Panc1 (cell line): ENCODE measurements around the gene KCNK10. TPM values are rescaled to one million over a fixed set of nuclear protein-coding genes. Genes with fewer than 3 reads are reported as not detected.

Experiments used
- ATAC-seq: fragments of 200-7000 bp; cut with Tn5 transposase; 2 replicates; pipeline ENCODE4 v1.9.1; 2020; ENCODE audit warnings: mild to moderate bottlenecking, moderate library complexity
- BruUV-seq: library from RNA; stranded (reverse); fragments of 400-500 nt; replicated peaks from 2 replicates; lab custom pipeline; 2021; lab: Mats Ljungman, UMichigan
- CTCF ChIA-PET: fragments of 300-600 bp; sonication (Branson Sonifier 250); formaldehyde crosslinking; loops from one replicate; lab custom pipeline; 2022; ENCODE audit warnings: antibody characterized with exemption; lab: Charles Lee
- POLR2A ChIA-PET: fragments of 300-600 bp; sonication (Branson Sonifier 250); formaldehyde crosslinking; loops from one replicate; lab custom pipeline; 2022; ENCODE audit warnings: antibody characterized with exemption; lab: Charles Lee
- DNase-seq: peaks from one replicate; pipeline ENCODE4 v3.0.0-alpha.2; 2010; ENCODE audit warnings: low read depth, low spot score
- H3K27ac ChIP-seq: 2 replicates; pipeline ENCODE4 v1.5.1; 2011; ENCODE audit warnings: mild to moderate bottlenecking, low read length, inconsistent platforms
- H3K27me3 ChIP-seq: fragments of 200-500 bp; sonication (Bioruptor generic); 2 replicates; pipeline ENCODE4 v1.6.0; 2014; ENCODE audit warnings: low read length, inconsistent platforms; ENCODE audit not compliant: control insufficient read depth, insufficient read depth
- H3K36me3 ChIP-seq: fragments of 200-500 bp; sonication (Bioruptor generic); 2 replicates; pipeline ENCODE4 v1.5.1; 2014; ENCODE audit warnings: inconsistent platforms, mild to moderate bottlenecking, low read length, moderate library complexity; ENCODE audit not compliant: control insufficient read depth, insufficient read depth
- H3K4me1 ChIP-seq: 2 replicates; pipeline ENCODE4 v1.5.1; 2011; ENCODE audit warnings: inconsistent platforms, mild to moderate bottlenecking, low read length, moderate library complexity; ENCODE audit not compliant: control insufficient read depth, insufficient read depth
- H3K4me3 ChIP-seq, 2 experiments: 2 replicates each; pipeline ENCODE4 v1.5.1; 2011 to 2012; ENCODE audit warnings: low read depth in 2 of 2, low read length in 2 of 2, mild to moderate bottlenecking in 2 of 2, inconsistent platforms in 1 of 2, moderate library complexity in 1 of 2
- H3K9me3 ChIP-seq: fragments of 200-500 bp; sonication (Bioruptor generic); 2 replicates; pipeline ENCODE4 v1.5.1; 2014; ENCODE audit warnings: low read depth, mild to moderate bottlenecking, inconsistent platforms, low read length, moderate library complexity; ENCODE audit not compliant: control insufficient read depth, insufficient read depth
- POLR2AphosphoS5 ChIP-seq: IDR thresholded peaks from 2 replicates; pipeline ENCODE4 v1.6.1; 2012; ENCODE audit warnings: mild to moderate bottlenecking, low read depth, low read length, moderate library complexity
- SIN3A ChIP-seq: IDR thresholded peaks from 2 replicates; pipeline ENCODE4 v1.6.1; 2012; ENCODE audit warnings: low read depth, mild to moderate bottlenecking, low read length, moderate library complexity, borderline replicate concordance; ENCODE audit not compliant: insufficient read depth
- TCF7L2 ChIP-seq: IDR thresholded peaks from 2 replicates; pipeline ENCODE4 v1.6.1; 2011; ENCODE audit warnings: mild to moderate bottlenecking, low read depth, low read length, inconsistent platforms
- in situ Hi-C: cut with HindIII; loops from 2 replicates; pipeline ENCODE4 v1.10.0; 2016; ENCODE audit warnings: low sequenced_read_pairs, low pct_unique_long_range_greater_than_20kb
- intact Hi-C: fragments of 100-400 bp; cut with micrococcal nuclease; formaldehyde crosslinking; loops from one replicate; pipeline ENCODE4 v1.10.0; 2022; ENCODE audit not compliant: unreplicated experiment
- total RNA-seq: library from RNA; stranded (reverse); gene quantifications from one replicate; pipeline ENCODE4 v1.2.1, GENCODE V29; 2021; ENCODE audit not compliant: unreplicated experiment
- TF ChIP-seq, protein P1 (sequence below), 2 experiments: IDR thresholded peaks; 2 replicates each; pipeline ENCODE4 v1.6.1; 2011 to 2012; ENCODE audit warnings: low read depth in 2 of 2, control low read depth in 1 of 2, low read length in 1 of 2, mild to moderate bottlenecking in 1 of 2, moderate library complexity in 1 of 2; ENCODE audit not compliant: insufficient read depth in 1 of 2
- TF ChIP-seq, protein P2 (sequence below): fragments of 450-650 bp; IDR thresholded peaks from 2 replicates; pipeline ENCODE4 v1.5.1; 2017; ENCODE audit warnings: mild to moderate bottlenecking

Gene KCNK10
- total RNA-seq, 1 experiment from 2014 or later: 0.28 TPM

DNA sequence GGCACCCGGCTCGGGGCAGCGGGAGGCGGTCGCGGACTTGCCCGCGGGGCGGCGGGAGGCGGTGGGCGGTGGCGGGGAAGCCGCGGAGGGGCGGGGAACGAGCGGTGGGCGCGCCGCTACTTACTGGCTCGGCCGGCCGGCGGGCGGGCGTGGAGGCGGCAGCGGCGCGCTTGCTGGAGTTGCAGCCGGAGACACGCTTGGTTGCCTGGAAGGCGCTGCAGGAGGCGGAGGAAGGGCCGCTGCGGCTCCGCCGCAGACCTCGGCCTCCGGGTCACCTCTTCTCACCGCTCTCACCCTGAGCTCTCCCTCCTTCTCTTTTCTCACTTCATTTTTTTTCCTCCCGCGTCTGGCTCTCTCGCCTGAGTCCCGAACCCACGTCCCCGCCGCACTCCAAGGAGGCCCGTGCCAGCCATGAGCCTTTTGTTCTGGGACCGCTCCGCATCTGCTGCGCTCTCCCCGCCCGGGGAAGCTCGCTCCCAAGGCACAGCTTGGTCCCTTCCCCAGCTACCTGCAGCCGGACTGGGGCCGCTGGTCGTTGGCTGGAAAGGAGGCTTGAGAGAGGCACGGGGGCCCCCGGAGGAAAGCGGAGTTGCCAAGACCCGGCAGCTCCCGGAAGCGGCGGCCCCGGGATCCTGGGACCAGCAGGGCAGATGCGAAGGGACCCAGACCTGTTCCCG is 592 bp upstream of the KCNK10 start:
- ChIA-PET CTCF (no interaction called here), POLR2A (no interaction called here)
- TF ChIP-seq TCF7L2 (no peak), SIN3A (no peak), POLR2AphosphoS5 (no peak)
- TF ChIP-seq, protein P1, sequence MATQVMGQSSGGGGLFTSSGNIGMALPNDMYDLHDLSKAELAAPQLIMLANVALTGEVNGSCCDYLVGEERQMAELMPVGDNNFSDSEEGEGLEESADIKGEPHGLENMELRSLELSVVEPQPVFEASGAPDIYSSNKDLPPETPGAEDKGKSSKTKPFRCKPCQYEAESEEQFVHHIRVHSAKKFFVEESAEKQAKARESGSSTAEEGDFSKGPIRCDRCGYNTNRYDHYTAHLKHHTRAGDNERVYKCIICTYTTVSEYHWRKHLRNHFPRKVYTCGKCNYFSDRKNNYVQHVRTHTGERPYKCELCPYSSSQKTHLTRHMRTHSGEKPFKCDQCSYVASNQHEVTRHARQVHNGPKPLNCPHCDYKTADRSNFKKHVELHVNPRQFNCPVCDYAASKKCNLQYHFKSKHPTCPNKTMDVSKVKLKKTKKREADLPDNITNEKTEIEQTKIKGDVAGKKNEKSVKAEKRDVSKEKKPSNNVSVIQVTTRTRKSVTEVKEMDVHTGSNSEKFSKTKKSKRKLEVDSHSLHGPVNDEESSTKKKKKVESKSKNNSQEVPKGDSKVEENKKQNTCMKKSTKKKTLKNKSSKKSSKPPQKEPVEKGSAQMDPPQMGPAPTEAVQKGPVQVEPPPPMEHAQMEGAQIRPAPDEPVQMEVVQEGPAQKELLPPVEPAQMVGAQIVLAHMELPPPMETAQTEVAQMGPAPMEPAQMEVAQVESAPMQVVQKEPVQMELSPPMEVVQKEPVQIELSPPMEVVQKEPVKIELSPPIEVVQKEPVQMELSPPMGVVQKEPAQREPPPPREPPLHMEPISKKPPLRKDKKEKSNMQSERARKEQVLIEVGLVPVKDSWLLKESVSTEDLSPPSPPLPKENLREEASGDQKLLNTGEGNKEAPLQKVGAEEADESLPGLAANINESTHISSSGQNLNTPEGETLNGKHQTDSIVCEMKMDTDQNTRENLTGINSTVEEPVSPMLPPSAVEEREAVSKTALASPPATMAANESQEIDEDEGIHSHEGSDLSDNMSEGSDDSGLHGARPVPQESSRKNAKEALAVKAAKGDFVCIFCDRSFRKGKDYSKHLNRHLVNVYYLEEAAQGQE (IDR thresholded peaks at IDR 0.05; ENCODE audit: insufficient read depth in 1 of 2, low read depth in 2 of 2, low read length in 1 of 2): no peak
- TF ChIP-seq, protein P2, sequence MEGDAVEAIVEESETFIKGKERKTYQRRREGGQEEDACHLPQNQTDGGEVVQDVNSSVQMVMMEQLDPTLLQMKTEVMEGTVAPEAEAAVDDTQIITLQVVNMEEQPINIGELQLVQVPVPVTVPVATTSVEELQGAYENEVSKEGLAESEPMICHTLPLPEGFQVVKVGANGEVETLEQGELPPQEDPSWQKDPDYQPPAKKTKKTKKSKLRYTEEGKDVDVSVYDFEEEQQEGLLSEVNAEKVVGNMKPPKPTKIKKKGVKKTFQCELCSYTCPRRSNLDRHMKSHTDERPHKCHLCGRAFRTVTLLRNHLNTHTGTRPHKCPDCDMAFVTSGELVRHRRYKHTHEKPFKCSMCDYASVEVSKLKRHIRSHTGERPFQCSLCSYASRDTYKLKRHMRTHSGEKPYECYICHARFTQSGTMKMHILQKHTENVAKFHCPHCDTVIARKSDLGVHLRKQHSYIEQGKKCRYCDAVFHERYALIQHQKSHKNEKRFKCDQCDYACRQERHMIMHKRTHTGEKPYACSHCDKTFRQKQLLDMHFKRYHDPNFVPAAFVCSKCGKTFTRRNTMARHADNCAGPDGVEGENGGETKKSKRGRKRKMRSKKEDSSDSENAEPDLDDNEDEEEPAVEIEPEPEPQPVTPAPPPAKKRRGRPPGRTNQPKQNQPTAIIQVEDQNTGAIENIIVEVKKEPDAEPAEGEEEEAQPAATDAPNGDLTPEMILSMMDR: no peak
- peaks cover 31% of the 10 kb centered on the region for H3K27me3 ChIP-seq
- no peak for DNase-seq
- in situ Hi-C loops (no loop called here), intact Hi-C loops (no loop called here)
- peak; percentile 63; the same call in 1 of the 2 replicates for ATAC-seq
- H3K27ac ChIP-seq: no peak overlapping the region
- peak overlapping the region; percentile 30 to 35 for H3K4me3 ChIP-seq
- H3K36me3 ChIP-seq: no peaks in the 10 kb centered on the region
- BruUV-seq: no TSS peak
- peaks cover 7% of the 10 kb centered on the region for H3K4me1 ChIP-seq
- no peaks in the 10 kb centered on the region for H3K9me3 ChIP-seq

DNA sequence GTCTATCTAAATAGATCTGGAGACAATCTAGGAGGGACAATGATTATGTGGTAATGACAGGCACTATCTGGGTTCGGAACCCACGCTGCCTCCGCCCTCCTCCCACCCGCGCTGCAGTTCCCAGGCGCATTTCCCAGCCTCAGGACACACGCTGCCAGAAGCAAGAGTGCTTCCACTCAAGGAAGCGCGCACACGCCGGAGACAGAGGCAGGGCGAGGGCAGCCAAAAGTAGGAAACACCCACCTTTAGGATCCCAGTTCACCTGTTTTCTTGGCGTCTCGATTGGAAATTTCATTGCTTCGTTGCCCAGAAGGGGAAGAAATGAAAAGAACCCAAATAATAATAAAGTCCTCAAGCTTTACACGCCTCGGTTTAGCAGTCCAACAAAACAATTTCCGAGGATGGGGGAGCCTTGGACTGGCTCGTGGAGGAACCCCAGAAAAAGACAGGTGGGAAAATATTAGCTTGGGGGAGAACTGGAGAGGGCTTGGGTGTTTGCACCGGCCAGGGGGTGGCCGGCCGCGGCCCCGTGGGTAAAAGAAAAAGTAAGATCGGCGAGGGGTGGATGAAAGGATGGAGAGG is 474 bp downstream of the KCNK10 start:
- peaks cover 34% of the 10 kb centered on the region for H3K27me3 ChIP-seq
- DNase-seq (no peak), ATAC-seq (no peak)
- H3K4me1 ChIP-seq: peaks cover 7% of the 10 kb centered on the region
- no TSS peak for BruUV-seq
- in situ Hi-C loops: no loop called here
- no peaks in the 10 kb centered on the region for H3K36me3 ChIP-seq
- H3K9me3 ChIP-seq: no peaks in the 10 kb centered on the region
- intact Hi-C loops: no loop called here
- H3K4me3 ChIP-seq: peak overlapping the region; percentile 30 to 33
- no peak overlapping the region for H3K27ac ChIP-seq
- POLR2A ChIA-PET: no interaction called here
- CTCF ChIA-PET: no interaction called here
- TF ChIP-seq SIN3A: no peak
- TF ChIP-seq TCF7L2: no peak
